Omental fat pad (tissue), 4 donors: ENCODE measurements around the gene SPATA33. TPM values are rescaled to one million over a fixed set of nuclear protein-coding genes. Genes with fewer than 3 reads are reported as not detected.
"Not testable (repeated sequence)": the region's sequence is repeated elsewhere in the genome, so short reads cannot be mapped to it uniquely, and the experiment has no call there.

ENCODE experiments used
- ATAC-seq: fragments of 150-250 bp; one replicate; pipeline ENCODE4 v1.9.1; 2016; ENCODE audit warnings: mild to moderate bottlenecking, moderate library complexity; ENCODE audit not compliant: low FRiP score
- DNase-seq: peaks from one replicate; pipeline ENCODE4 v3.0.0-alpha.2; 2019; ENCODE audit warnings: low spot score
- CTCF ChIP-seq, 3 donors: fragments of 450-650 bp; IDR thresholded peaks; one replicate each; pipeline ENCODE4 v1.5.1; 2016 to 2017; ENCODE audit warnings: antibody characterized with exemption in 3 of 3, mild to moderate bottlenecking in 3 of 3, moderate library complexity in 2 of 3
- total RNA-seq, 4 donors: library from RNA; depleted of rRNA; stranded (reverse); fragments of >200 nt; gene quantifications; one replicate each; pipeline ENCODE4 v1.1.0, GENCODE V29; 2016

SPATA33 gene
- total RNA-seq, 4 donors from 2014 or later = 1.8 to 7.1 (median 4.3) TPM

- DNase-seq = no peak
- no peak for ATAC-seq
- TF ChIP-seq CTCF (IDR thresholded peaks at IDR 0.05) = no peak
Measured at GRCh38 chr16:89668790-89669158, 11.1 kb downstream of the SPATA33 start.

GRCh38 chr16:89669755-89670154, 12.1 kb downstream of the SPATA33 start:
- TF ChIP-seq CTCF (IDR thresholded peaks at IDR 0.05) = no peak
- ATAC-seq = no peak
- DNase-seq = no peak

- DNase-seq (no peak), ATAC-seq (no peak)
- no peak for TF ChIP-seq CTCF (IDR thresholded peaks at IDR 0.05)
Measured at GRCh38 chr16:89670496-89671431, 13.1 kb downstream of the SPATA33 start.

- ATAC-seq, DNase-seq: not testable (repeated sequence)
Measured at GRCh38 chr16:89671565-89671964, 13.9 kb downstream of the SPATA33 start.

- ATAC-seq = no peak
- no peak for DNase-seq
- no peak for TF ChIP-seq CTCF (IDR thresholded peaks at IDR 0.05)
Measured at GRCh38 chr16:89672177-89672941, 14.7 kb downstream of the SPATA33 start.

- ATAC-seq (no peak), DNase-seq (no peak)
- TF ChIP-seq CTCF (IDR thresholded peaks at IDR 0.05) = no peak
Measured at GRCh38 chr16:89678258-89678657, 20.6 kb downstream of the SPATA33 start.

- ATAC-seq (no peak), DNase-seq (no peak)
- TF ChIP-seq CTCF (IDR thresholded peaks at IDR 0.05) = no peak
Measured at GRCh38 chr16:89685916-89686315, 28.3 kb downstream of the SPATA33 start.
